MM.1S (cell line): ENCODE data around the gene FRAS1.

ENCODE experiments used
- EZH2 ChIP-seq: fragments of 300-600 bp; sonication (generic); optimal IDR thresholded peaks from 2 replicates; pipeline ENCODE3; 2017; ENCODE audit warnings: low read depth, mild to moderate bottlenecking, antibody characterized with exemption, low read length, mixed read lengths
- EZH2phosphoT487 ChIP-seq: fragments of 300-600 bp; sonication (generic); IDR thresholded peaks from 2 replicates; pipeline ENCODE4 v1.6.1; 2018; ENCODE audit warnings: antibody characterized with exemption, low read length
- TF ChIP-seq, protein P1 (sequence below): fragments of 300-600 bp; sonication (generic); IDR thresholded peaks from 2 replicates; pipeline ENCODE4 v1.5.1; 2016; ENCODE audit warnings: antibody characterized with exemption, low read length, mixed read lengths

DNA sequence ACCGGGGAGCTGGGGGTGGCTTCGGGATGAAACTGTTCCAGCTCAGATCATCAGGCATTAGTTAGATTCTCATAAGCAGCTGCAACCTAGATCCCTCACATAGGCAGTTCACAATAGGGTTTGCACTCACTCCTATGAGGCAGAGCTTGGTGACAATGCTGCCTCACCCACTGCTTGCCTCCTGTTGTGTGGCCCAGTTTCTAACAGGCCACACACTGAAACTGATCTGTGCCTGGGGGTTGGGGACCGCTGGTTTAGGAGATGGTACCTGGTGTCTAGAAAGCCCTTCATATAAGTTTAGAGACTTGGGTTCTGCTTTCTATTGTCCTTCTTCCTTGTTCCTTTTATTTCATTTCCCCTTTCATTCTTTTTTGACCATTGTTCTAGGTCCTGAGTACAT lies 234.2 kb downstream of the FRAS1 start:
- no peak for TF ChIP-seq EZH2
- TF ChIP-seq, protein P1, sequence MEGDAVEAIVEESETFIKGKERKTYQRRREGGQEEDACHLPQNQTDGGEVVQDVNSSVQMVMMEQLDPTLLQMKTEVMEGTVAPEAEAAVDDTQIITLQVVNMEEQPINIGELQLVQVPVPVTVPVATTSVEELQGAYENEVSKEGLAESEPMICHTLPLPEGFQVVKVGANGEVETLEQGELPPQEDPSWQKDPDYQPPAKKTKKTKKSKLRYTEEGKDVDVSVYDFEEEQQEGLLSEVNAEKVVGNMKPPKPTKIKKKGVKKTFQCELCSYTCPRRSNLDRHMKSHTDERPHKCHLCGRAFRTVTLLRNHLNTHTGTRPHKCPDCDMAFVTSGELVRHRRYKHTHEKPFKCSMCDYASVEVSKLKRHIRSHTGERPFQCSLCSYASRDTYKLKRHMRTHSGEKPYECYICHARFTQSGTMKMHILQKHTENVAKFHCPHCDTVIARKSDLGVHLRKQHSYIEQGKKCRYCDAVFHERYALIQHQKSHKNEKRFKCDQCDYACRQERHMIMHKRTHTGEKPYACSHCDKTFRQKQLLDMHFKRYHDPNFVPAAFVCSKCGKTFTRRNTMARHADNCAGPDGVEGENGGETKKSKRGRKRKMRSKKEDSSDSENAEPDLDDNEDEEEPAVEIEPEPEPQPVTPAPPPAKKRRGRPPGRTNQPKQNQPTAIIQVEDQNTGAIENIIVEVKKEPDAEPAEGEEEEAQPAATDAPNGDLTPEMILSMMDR, result no peak
- TF ChIP-seq EZH2phosphoT487, result no peak
